Hepatocyte (in vitro differentiated cells): Measurements from ENCODE around the gene HSDL1.

Experiments
- EZH2phosphoT487 ChIP-seq: fragments of 200-600 bp; sonication (generic); IDR thresholded peaks from one replicate; pipeline ENCODE4 v1.6.1; 2018; ENCODE audit warnings: antibody characterized with exemption, mild to moderate bottlenecking, low read depth, moderate library complexity; ENCODE audit not compliant: unreplicated experiment, severe bottlenecking
- TF ChIP-seq, protein P1 (sequence below): fragments of 200-600 bp; sonication (generic); IDR thresholded peaks from 2 replicates; pipeline ENCODE4 v1.5.1; 2016; ENCODE audit warnings: antibody characterized with exemption, mild to moderate bottlenecking; ENCODE audit not compliant: poor library complexity

DNA sequence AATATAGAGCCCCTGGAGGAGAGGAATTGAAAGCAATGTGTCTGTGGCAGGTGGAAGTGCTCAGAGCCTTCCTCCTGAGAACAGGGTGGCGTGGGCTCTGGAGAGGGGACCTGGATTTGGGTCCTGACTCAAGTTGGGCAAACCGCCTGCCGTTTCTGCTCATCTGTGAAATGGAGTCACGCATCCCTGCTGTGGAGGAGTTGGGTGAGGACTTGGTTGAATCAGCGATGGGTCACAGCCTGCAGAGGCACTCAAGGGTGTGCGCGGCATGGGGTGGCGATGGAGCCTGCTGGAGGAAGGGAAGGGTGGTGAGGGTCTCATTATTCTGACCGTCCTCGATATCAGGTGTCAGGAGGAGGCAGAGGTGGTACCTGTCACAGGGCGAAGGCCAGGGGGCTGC lies 49.0 kb upstream of the HSDL1 start:
- TF ChIP-seq, protein P1, sequence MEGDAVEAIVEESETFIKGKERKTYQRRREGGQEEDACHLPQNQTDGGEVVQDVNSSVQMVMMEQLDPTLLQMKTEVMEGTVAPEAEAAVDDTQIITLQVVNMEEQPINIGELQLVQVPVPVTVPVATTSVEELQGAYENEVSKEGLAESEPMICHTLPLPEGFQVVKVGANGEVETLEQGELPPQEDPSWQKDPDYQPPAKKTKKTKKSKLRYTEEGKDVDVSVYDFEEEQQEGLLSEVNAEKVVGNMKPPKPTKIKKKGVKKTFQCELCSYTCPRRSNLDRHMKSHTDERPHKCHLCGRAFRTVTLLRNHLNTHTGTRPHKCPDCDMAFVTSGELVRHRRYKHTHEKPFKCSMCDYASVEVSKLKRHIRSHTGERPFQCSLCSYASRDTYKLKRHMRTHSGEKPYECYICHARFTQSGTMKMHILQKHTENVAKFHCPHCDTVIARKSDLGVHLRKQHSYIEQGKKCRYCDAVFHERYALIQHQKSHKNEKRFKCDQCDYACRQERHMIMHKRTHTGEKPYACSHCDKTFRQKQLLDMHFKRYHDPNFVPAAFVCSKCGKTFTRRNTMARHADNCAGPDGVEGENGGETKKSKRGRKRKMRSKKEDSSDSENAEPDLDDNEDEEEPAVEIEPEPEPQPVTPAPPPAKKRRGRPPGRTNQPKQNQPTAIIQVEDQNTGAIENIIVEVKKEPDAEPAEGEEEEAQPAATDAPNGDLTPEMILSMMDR, result no peak
- no peak for TF ChIP-seq EZH2phosphoT487
